NCI-H146 (cell line): ENCODE results near the gene CERKL.

ENCODE experiments used
- DNase-seq: peaks from one replicate; lab custom pipeline; 2025; lab: John Stamatoyannopoulos, UW

CERKL gene

GRCh38 chr2:181576431-181576830 lies 80.5 kb downstream of the CERKL start:
- no peak for DNase-seq

DNA sequence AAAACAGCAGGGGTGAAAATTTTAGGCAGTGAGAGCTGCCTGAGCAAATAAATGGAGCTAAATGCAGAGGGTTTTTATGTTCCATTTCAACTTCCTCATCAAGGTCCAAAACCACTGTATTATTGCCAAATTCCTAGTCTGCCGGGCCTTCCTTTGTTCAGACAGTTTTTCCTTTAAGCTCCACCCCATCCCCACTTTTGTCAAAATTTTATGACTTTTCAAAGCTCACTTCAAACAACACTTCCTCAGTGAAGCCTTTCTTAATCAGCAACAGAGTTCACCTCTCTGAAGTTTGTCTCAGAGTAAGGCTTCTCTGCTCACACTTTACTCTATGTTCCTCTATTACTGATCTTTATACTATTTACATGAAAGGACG lies 81.3 kb downstream of the CERKL start:
- DNase-seq = peak; percentile 41

DNA sequence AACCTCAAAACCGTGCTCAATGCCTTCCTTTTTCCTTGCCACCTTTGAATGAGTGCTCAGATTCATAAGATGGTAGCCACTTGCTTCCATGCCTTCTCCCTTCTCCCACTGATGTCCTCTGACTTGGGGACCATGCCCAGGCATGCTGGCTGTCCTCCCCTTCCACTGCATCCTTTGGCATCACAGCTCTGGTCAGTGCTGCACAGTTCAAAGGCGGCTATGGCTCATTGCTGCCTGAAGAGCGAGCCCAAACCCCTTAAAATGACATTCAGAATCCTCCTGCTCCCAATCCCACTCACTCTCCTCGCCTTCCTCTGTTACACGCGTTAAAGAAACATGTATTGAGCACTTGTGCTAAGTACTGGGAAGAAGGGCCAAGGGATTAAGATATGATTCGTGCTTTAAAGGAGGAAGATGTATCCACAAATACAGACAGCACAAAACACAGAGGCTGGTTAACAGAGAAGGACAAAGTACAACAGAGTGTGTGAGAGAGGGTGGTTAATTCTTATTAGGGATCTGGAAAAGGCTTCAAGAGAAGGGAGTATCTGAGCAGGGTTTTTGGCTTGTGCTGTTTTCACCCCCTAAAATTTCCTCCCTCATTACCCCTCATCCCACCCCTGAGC lies 81.8 kb downstream of the CERKL start:
- DNase-seq = peak; percentile 68

GRCh38 chr2:181574321-181574720 lies 82.6 kb downstream of the CERKL start:
- peak; percentile 94 for DNase-seq

DNA sequence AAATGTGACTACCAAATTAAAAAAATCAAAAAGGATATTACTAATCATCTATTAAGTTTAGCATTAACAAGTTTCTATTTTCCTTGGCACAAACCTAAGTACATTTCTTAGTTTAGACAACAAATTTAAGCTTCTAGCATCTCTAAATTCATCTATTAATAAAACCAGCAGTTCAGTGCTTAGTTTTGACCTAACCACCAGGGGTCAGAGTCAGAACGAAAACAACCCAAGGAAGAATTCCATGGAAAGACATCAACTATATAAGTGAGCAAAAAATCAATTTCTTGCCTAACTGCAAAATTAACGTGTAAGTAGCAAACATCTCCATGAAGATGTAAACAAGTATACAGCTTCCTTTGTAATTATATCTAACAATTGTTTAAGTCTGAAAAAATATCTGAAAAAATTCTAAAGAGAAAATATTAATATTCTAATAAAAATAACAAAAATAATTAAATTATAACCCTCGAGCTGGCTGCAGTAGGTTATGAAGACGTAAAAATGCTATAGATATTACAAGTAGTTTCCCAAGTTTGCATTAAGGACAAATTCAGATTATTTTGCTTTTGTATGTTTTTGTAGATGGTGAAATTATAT lies 83.7 kb downstream of the CERKL start:
- DNase-seq = peak; percentile 67

- no peak for DNase-seq
These were observed 85.9 kb downstream of the CERKL start for GRCh38 chr2:181570833-181571661.

DNA sequence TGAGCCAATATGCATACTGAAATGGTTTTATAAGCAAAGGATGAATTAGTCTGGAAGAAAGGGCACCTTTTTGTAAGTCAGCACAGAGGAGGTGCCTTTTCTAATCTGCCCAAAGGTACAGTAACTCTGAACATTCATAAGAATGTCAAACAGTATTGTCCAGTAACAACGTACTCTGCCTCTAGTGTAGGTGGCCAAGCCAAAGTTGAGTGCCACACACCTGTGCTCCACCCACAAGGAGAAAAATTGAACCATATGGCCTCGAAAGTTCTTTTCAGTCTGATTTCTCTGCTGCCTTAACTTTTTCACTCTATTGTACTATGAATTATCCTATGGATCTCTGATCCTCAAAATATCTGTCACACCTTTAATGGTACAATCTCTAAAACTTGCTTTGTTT lies 86.8 kb downstream of the CERKL start:
- no peak for DNase-seq

- DNase-seq = no peak
These were observed 90.4 kb downstream of the CERKL start for GRCh38 chr2:181566334-181567032.

GRCh38 chr2:181563101-181563692 lies 93.7 kb downstream of the CERKL start:
- no peak for DNase-seq

DNA sequence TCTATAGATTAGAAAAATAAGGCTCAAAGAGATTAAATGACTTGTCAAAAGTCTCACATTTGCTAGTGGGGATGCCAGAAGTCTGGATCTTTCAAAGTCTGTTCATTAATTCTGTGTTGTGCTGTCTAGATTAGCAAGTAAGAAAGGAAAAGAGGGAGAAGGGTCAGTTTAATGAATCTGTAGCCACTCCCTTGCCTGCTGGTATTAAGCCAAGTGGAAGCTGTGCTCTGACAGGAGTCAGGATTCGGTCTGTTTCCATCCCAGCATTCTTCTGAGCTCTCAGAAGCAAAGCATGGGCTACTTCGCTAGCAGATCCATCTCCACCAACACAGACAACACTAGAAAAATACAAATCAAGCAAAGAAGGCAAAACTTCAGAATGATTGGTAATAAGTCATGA lies 98.5 kb downstream of the CERKL start:
- no peak for DNase-seq

DNA sequence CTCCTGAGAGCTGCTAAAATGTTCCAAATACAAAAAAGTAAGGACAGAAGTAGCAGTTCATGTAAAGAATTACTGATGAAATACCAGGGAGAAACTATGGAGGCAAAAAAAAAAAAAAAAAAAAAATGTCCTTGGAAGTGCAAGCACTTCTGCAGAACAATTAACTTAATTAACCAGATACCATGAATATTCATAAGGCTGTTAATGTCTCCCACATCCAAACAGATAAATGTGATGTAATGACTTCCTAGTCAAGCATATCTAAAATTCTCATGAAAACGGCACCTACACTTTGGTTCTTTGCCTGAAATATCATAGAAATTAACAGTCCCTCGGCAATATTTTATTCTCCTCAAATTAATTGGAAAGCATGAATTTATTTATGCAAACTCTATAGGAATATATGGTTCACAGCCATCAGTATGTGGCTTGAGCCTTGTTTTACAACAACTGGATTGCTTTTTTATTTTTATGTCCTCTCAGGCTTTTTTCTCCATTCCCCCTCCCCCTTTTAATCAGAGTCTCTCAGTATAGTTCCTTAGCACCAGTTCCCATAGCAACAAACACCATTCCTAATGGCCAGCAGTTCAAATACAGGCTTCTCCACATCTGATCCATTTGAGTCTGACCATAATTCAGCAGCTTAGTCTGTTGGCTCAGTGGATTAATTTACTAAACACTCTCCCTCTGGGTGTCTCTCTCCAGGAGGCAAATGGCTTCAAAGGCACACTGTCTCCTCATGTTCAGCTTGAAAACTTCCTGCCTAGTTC lies 102.7 kb downstream of the CERKL start:
- DNase-seq = peak; percentile 60

DNA sequence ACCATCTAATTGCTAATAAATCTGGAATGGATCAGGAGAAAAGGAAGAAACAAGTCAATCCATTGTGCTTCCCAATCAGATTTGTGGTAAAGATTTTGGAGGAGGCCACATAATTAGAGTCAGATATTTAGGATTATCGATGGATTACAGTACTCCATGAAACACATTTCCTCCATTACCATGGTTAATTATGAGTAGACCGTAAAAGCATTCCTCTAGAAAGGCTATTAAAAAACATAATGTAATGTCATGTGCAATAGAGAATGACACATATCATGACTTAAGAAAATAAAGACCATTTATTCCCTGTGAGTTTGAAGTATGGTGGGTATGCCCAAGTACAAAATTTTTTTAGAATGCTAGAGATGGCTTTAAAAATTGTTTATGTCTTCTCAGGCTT lies 103.7 kb downstream of the CERKL start:
- DNase-seq = no peak

DNA sequence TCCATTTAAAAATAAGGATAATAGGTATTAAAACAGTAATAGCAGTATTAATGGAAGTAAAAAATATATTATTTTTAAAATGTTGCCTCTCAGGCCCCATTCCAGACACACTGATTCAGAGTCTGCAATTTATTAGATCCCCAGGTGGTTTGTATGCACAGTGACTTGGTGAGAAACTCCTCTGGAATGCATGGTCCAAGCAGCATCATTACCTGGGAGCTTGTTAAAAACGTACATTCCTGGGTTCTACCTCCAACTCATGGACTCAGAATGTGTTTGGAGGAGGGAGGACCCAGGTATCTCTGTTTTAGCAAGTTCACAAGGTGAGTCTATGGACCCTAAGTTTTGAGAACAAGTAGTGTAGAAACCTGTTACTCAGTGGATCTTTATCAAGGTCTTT lies 104.1 kb downstream of the CERKL start:
- no peak for DNase-seq

- DNase-seq = no peak
These were observed 110.8 kb downstream of the CERKL start for GRCh38 chr2:181546086-181546485.

GRCh38 chr2:181542170-181542569 lies 114.7 kb downstream of the CERKL start:
- no peak for DNase-seq

GRCh38 chr2:181540421-181540820 lies 116.5 kb downstream of the CERKL start:
- DNase-seq = no peak

GRCh38 chr2:181536730-181537129 lies 120.2 kb downstream of the CERKL start:
- DNase-seq = no peak

- no peak for DNase-seq
These were observed 128.5 kb downstream of the CERKL start for GRCh38 chr2:181528441-181528840.

GRCh38 chr2:181527058-181527457 lies 129.8 kb downstream of the CERKL start:
- DNase-seq = no peak

DNA sequence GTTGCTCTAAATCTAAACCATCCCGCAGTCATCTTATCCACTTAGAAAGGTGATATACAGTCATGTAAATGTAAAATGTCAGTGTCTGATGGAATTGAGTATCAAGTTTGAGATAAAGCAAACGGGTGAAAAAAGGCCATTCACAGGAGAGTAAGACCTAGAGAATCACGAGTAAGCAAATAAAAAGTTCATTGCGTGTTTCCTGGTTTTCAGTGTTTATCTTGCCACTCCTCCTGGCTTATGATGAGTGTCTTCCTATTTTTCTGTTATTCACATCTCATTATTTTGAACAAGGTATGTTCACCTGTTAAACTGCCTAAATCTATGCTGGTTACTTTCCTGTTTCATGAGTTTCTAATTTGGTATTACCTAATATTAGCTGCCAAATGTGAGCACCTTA lies 130.9 kb downstream of the CERKL start:
- DNase-seq = no peak

GRCh38 chr2:181523756-181524155 lies 133.1 kb downstream of the CERKL start:
- no peak for DNase-seq

DNA sequence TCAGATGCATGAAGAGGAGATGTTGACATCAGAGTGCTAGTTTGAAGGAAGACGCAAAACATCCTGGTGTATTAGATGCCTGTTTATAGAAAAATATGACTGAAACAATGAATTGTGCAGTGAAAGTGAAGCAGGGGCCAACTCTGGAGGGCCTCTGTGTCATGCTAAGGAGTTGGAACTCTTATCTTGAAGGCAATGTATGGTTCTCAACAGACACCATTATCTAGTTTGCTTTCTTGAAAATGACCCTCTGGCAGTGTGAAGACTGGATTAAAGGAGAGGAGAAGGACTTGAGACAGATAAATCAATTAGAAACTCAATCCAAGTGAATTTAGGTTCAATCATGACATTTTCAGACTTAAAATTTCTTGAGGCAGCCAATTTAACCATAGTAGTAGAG lies 136.7 kb downstream of the CERKL start:
- DNase-seq = no peak
